Measurements from ENCODE around the gene CABCOCO1.

GRCh38 chr10:61757525-61758397, 95.0 kb downstream of the CABCOCO1 start:
- TF ChIP-seq, protein P1, sequence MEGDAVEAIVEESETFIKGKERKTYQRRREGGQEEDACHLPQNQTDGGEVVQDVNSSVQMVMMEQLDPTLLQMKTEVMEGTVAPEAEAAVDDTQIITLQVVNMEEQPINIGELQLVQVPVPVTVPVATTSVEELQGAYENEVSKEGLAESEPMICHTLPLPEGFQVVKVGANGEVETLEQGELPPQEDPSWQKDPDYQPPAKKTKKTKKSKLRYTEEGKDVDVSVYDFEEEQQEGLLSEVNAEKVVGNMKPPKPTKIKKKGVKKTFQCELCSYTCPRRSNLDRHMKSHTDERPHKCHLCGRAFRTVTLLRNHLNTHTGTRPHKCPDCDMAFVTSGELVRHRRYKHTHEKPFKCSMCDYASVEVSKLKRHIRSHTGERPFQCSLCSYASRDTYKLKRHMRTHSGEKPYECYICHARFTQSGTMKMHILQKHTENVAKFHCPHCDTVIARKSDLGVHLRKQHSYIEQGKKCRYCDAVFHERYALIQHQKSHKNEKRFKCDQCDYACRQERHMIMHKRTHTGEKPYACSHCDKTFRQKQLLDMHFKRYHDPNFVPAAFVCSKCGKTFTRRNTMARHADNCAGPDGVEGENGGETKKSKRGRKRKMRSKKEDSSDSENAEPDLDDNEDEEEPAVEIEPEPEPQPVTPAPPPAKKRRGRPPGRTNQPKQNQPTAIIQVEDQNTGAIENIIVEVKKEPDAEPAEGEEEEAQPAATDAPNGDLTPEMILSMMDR (conservative IDR thresholded peaks at IDR 0.05 in 1 of 2, IDR thresholded peaks at IDR 0.05 in 1 of 2; ENCODE audit: extremely low read depth in 1 of 2, insufficient read depth in 1 of 2, low read depth in 1 of 2, low read length in 2 of 2), result no peak
- no peak for TF ChIP-seq EZH2 (IDR thresholded peaks at IDR 0.05; ENCODE audit: borderline replicate concordance, low read length)

Measured in mammary epithelial cell (primary cell).